Hepatocyte (in vitro differentiated cells): ENCODE measurements around the gene RHEBL1.

Source experiments
- CTCF ChIP-seq: fragments of 200-600 bp; sonication (generic); IDR thresholded peaks from 2 replicates; pipeline ENCODE4 v1.5.1; 2016; ENCODE audit warnings: antibody characterized with exemption, mild to moderate bottlenecking; ENCODE audit not compliant: poor library complexity
- EZH2 ChIP-seq: fragments of 200-600 bp; sonication (generic); IDR thresholded peaks from 2 replicates; pipeline ENCODE4 v1.6.1; 2016; ENCODE audit warnings: antibody characterized with exemption, mild to moderate bottlenecking, borderline replicate concordance

- TF ChIP-seq CTCF (no peak), EZH2 (no peak)
Observed at GRCh38 chr12:49024543-49024942, 45.2 kb downstream of the RHEBL1 start.
